C4-2B (cell line): ENCODE results near the gene CRTC3.
A peak's percentile ranks its signal among the peaks of the same experiment; 100 is the strongest.

ENCODE experiments used
- H3K27ac ChIP-seq: fragments of 450-650 bp; 2 replicates; pipeline ENCODE4 v1.5.1; 2017
- CTCF ChIP-seq: fragments of 450-650 bp; conservative IDR thresholded peaks from 2 replicates; pipeline ENCODE4 v1.5.1; 2017; ENCODE audit warnings: mild to moderate bottlenecking
- ZFX ChIP-seq: fragments of 450-650 bp; IDR thresholded peaks from 2 replicates; pipeline ENCODE4 v1.6.1; 2017

The CRTC3 gene, protein sequence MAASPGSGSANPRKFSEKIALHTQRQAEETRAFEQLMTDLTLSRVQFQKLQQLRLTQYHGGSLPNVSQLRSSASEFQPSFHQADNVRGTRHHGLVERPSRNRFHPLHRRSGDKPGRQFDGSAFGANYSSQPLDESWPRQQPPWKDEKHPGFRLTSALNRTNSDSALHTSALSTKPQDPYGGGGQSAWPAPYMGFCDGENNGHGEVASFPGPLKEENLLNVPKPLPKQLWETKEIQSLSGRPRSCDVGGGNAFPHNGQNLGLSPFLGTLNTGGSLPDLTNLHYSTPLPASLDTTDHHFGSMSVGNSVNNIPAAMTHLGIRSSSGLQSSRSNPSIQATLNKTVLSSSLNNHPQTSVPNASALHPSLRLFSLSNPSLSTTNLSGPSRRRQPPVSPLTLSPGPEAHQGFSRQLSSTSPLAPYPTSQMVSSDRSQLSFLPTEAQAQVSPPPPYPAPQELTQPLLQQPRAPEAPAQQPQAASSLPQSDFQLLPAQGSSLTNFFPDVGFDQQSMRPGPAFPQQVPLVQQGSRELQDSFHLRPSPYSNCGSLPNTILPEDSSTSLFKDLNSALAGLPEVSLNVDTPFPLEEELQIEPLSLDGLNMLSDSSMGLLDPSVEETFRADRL

DNA sequence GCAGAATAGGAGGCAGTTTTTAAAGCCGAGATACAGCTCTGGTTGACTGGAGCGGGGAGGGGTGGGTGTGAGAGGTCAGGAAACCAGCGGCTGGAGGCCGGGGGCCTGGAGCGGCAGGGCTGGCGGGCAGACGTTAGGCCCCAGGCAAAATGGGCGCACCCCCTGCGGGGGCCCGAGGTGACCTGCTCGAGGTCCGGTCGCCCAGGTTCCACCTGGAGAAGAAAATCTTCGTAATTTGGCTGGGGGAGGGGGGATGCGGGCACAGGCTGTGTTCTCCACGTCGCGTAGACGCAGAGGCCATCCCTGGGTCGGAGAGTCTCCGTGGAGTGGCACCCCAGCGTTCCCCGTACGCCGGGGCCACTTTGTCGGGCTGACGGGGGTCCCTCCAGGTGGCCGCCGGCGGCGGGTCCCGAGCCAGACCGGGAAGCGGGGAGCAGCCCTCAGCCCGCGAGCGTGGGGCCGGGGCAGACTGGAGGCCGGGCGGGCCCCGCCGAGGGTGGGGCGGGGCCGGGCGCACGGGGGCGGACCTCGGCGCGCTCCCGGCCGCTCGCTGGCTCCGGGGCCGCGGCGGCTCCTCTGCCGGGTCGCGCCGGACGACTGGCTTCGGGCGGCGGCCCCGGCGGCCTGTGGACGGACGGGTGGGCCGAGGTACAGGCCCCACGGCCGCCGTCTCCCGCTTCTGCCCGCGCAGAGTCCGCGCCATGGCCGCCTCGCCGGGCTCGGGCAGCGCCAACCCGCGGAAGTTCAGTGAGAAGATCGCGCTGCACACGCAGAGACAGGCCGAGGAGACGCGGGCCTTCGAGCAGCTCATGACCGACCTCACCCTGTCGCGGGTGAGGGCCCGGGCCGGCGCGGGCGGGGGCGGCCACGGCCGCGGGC is at the start of gene CRTC3:
CRTC3 (plus strand) TSS at position 553 of the 879 bp plus-strand sequence; CDS start at position 702, 149 bp downstream.
- TF ChIP-seq CTCF (no peak), ZFX (peak; percentile 97)
- peak within 1 kb of the TSS; percentile 72 for H3K27ac ChIP-seq

DNA sequence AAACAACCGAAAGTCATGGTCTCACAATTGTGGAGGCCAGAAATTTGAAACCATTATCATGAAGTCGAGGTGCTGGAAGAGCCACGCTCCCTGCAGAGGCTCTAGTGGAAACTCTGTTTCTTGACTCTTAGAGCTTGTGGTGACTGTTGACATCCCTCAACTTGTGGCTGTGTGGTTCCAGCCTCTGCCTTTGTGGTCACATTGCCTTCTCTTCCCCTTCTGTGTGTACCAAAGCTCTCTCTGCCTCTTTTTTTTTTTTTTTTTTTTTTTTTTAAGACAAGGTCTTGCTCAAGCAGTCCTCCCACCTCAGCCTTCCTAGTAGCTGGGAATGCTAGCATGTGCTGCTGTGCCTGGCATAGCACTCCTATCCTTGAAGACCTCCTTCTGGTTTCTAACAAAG is 48.7 kb upstream of the CRTC3 start:
- TF ChIP-seq CTCF (no peak), ZFX (no peak)

GRCh38 chr15:90482124-90483011 is 47.4 kb upstream of the CRTC3 start:
- H3K27ac ChIP-seq: no peak overlapping the region
- TF ChIP-seq CTCF (peak; percentile 90), ZFX (no peak)

More for the DNA sequence above, 48.7 kb upstream of the CRTC3 start:
- no peak overlapping the region for H3K27ac ChIP-seq

- H3K27ac ChIP-seq: no peak overlapping the region
- no peak for TF ChIP-seq ZFX
- no peak for TF ChIP-seq CTCF
Measured at GRCh38 chr15:90483012-90483307, 46.8 kb upstream of the CRTC3 start.

- H3K27ac ChIP-seq: no peak overlapping the region
Measured at GRCh38 chr15:90483637-90484036, 46.1 kb upstream of the CRTC3 start.

GRCh38 chr15:90487186-90487585 is 42.5 kb upstream of the CRTC3 start:
- TF ChIP-seq CTCF (no peak), ZFX (no peak)
- no peak overlapping the region for H3K27ac ChIP-seq

More at GRCh38 chr15:90483637-90484036, 46.1 kb upstream of the CRTC3 start:
- TF ChIP-seq ZFX (no peak), CTCF (no peak)
